Ishikawa (cell line): Measurements from ENCODE around the gene APOBEC3C.

Experiments used
- CEBPB ChIP-seq: IDR thresholded peaks from 2 replicates; pipeline ENCODE4 v1.6.1; 2012
- CREB1 ChIP-seq: IDR thresholded peaks from 2 replicates; pipeline ENCODE4 v1.6.1; 2012; ENCODE audit warnings: low read depth
- EGR1 ChIP-seq: IDR thresholded peaks from 2 replicates; pipeline ENCODE4 v1.6.1; 2012
- EP300 ChIP-seq: IDR thresholded peaks from 2 replicates; pipeline ENCODE4 v1.6.1; 2012; ENCODE audit warnings: borderline replicate concordance
- FOXM1 ChIP-seq: IDR thresholded peaks from 2 replicates; pipeline ENCODE4 v1.6.1; 2012; ENCODE audit warnings: low read depth, borderline replicate concordance
- NFIC ChIP-seq: IDR thresholded peaks from 2 replicates; pipeline ENCODE4 v1.6.1; 2012
- RAD21 ChIP-seq: IDR thresholded peaks from 2 replicates; pipeline ENCODE4 v1.6.1; 2012; ENCODE audit warnings: low read depth
- TAF1 ChIP-seq: IDR thresholded peaks from 2 replicates; pipeline ENCODE4 v1.6.1; 2012; ENCODE audit warnings: low read depth, mild to moderate bottlenecking
- TCF12 ChIP-seq: IDR thresholded peaks from 2 replicates; pipeline ENCODE4 v1.6.1; 2012; ENCODE audit warnings: low read depth
- TEAD4 ChIP-seq: IDR thresholded peaks from 2 replicates; pipeline ENCODE4 v1.6.1; 2012
- USF1 ChIP-seq: IDR thresholded peaks from 2 replicates; pipeline ENCODE4 v1.6.1; 2012
- YY1 ChIP-seq: IDR thresholded peaks from 2 replicates; pipeline ENCODE4 v1.6.1; 2012; ENCODE audit warnings: low read depth
- ZBTB7A ChIP-seq: IDR thresholded peaks from 2 replicates; pipeline ENCODE4 v1.6.1; 2012; ENCODE audit warnings: low read depth
- TF ChIP-seq, protein P1 (sequence below): IDR thresholded peaks from 2 replicates; pipeline ENCODE4 v1.6.1; 2012
- TF ChIP-seq, protein P2 (sequence below): IDR thresholded peaks from 2 replicates; pipeline ENCODE4 v1.6.1; 2012; ENCODE audit warnings: low read depth, mild to moderate bottlenecking

The APOBEC3C gene

GRCh38 chr22:38973289-38974169 lies 40.5 kb upstream of the APOBEC3C start:
- peak; percentile 85 for TF ChIP-seq RAD21
- TF ChIP-seq CREB1: no peak

DNA sequence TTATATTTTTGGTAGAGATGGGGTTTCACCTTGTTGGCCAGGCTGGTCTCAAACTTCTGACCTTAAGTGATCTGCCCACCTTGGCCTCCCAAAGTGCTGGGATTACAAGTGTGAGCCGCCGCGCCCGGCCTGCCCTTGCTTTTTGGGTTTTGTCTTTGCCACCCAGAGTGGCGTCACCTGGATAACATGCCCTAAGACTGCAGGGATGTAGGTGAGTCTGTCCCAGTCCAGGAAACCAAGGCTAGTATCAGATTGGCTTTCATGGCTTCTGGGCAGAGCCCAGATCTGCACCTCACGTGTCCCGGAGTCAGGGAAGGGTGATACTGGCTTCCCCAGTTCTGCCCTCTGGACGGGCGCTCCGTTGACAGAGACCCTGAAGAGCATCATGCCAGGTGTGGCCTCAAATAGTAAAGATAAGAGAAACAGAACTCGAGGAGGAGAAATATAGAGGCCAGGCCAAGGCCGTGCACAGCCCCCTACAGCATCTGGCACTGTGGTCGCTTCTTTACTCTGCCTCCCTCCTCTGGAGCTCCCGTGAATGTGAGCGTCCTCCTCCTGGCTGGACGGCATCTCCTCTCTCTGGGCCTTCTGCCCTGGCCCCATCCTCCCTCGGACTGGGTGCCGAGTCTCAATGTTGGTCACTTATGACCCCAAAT lies 39.8 kb upstream of the APOBEC3C start:
- TF ChIP-seq NFIC (no peak), FOXM1 (no peak), YY1 (no peak), EP300 (no peak), EGR1 (no peak), ZBTB7A (no peak), CEBPB (no peak)
- TF ChIP-seq, protein P1, sequence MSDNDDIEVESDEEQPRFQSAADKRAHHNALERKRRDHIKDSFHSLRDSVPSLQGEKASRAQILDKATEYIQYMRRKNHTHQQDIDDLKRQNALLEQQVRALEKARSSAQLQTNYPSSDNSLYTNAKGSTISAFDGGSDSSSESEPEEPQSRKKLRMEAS: no peak

- TF ChIP-seq EP300 (no peak), EGR1 (no peak), USF1 (no peak), TCF12 (no peak), TEAD4 (no peak), YY1 (no peak), CREB1 (no peak), CEBPB (no peak), RAD21 (no peak), TAF1 (no peak), NFIC (no peak), FOXM1 (no peak), ZBTB7A (no peak)
- TF ChIP-seq, protein P2, sequence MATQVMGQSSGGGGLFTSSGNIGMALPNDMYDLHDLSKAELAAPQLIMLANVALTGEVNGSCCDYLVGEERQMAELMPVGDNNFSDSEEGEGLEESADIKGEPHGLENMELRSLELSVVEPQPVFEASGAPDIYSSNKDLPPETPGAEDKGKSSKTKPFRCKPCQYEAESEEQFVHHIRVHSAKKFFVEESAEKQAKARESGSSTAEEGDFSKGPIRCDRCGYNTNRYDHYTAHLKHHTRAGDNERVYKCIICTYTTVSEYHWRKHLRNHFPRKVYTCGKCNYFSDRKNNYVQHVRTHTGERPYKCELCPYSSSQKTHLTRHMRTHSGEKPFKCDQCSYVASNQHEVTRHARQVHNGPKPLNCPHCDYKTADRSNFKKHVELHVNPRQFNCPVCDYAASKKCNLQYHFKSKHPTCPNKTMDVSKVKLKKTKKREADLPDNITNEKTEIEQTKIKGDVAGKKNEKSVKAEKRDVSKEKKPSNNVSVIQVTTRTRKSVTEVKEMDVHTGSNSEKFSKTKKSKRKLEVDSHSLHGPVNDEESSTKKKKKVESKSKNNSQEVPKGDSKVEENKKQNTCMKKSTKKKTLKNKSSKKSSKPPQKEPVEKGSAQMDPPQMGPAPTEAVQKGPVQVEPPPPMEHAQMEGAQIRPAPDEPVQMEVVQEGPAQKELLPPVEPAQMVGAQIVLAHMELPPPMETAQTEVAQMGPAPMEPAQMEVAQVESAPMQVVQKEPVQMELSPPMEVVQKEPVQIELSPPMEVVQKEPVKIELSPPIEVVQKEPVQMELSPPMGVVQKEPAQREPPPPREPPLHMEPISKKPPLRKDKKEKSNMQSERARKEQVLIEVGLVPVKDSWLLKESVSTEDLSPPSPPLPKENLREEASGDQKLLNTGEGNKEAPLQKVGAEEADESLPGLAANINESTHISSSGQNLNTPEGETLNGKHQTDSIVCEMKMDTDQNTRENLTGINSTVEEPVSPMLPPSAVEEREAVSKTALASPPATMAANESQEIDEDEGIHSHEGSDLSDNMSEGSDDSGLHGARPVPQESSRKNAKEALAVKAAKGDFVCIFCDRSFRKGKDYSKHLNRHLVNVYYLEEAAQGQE: no peak
- TF ChIP-seq, protein P1: no peak
Measured at GRCh38 chr22:38974826-38975175, 39.3 kb upstream of the APOBEC3C start.

GRCh38 chr22:38981005-38981991 lies 32.8 kb upstream of the APOBEC3C start:
- TF ChIP-seq TEAD4: 0 out of 2 replicates have a peak, but pooled peaks have one; percentile 20
- TF ChIP-seq, protein P2: no peak
- peak; percentile 98 for TF ChIP-seq EGR1
- TF ChIP-seq ZBTB7A: peak; percentile 57; the same call in 1 of the 2 replicates
- peak; percentile 34 for TF ChIP-seq RAD21

DNA sequence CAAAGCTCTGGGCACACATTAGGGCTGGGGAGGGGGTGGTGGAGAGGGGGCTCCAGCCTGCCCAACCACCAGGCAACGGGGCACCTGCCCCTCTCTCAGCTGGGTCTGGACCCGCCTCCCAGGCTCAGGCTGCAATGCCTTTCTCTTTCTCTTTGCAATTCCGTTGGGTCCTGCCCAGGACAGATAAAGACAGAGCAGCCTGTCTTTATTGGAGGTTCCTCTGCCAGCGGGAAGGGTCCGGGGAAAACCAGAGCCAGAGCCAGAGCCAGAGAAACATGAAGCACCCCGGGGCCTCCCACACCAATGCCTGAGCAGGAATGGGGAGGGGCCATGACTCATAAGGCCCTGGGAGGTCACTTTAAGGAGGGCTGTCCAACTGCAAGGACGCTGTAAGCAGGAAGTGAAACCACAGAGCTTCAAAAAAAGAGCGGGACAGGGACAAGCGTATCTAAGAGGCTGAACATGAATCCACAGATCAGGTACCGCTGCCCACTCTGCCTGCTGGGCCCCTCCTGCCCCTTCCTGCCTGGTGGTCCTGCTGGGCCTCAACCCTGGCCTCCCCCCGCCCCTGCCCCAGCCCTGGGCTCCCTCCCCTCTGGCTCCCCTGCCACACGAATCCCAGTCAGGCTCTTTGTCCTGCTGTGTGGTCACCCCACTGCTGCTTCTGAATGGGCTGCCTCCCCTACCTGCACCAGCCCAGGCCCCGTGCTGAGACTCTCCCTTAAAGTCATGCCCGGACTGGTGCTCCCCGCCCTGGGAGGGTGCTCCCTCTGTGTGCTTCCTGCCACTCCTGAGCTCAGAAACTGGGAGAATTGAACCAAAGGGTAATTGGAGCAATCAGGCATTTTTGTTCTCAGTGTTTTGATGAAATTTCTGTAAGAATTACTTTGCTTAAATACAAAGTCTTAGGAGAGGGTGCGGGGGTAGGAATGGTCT lies 31.8 kb upstream of the APOBEC3C start, which contains the start of gene APOBEC3B:
Gene APOBEC3B (plus strand): TSS at position 356 of the 936 bp plus-strand sequence. CDS start 107 bp downstream, at position 463.
- no peak for TF ChIP-seq USF1
- TF ChIP-seq CEBPB: no peak
- 0 out of 2 replicates have a peak, but pooled peaks have one; percentile 32 for TF ChIP-seq EGR1
- no peak for TF ChIP-seq ZBTB7A
- peak; percentile 71 for TF ChIP-seq TEAD4
- TF ChIP-seq EP300: peak; percentile 63; the same call in 1 of the 2 replicates
- peak; percentile 76 for TF ChIP-seq TCF12
- TF ChIP-seq CREB1: no peak
- TF ChIP-seq FOXM1: 0 out of 2 replicates have a peak, but pooled peaks have one; percentile 26
- no peak for TF ChIP-seq YY1
- TF ChIP-seq NFIC: peak; percentile 53; the same call in 1 of the 2 replicates
- TF ChIP-seq, protein P1: peak; percentile 88
